HG03060 (cell line): ENCODE results near the gene MDN1.
"Not testable (repeated sequence)": the region's sequence is repeated elsewhere in the genome, so short reads cannot be mapped to it uniquely, and the experiment has no call there.

Source experiments
- ATAC-seq: cut with Tn5 transposase; IDR thresholded peaks from one replicate; pipeline ENCODE4 v1.9.1; 2021; ENCODE audit warnings: low read depth, moderate number of reproducible peaks; ENCODE audit not compliant: unreplicated experiment

MDN1 gene

GRCh38 chr6:89661559-89661958 lies 158.0 kb downstream of the MDN1 start:
- ATAC-seq, result no peak

GRCh38 chr6:89660981-89661380 lies 158.6 kb downstream of the MDN1 start:
- no peak for ATAC-seq

GRCh38 chr6:89657445-89658158 lies 162.0 kb downstream of the MDN1 start:
- ATAC-seq, result no peak

- no peak for ATAC-seq
Measured at GRCh38 chr6:89655122-89655521, 164.5 kb downstream of the MDN1 start.

- no peak for ATAC-seq
Measured at GRCh38 chr6:89650579-89650978, 169.0 kb downstream of the MDN1 start.

- ATAC-seq, result no peak
Measured at GRCh38 chr6:89649682-89650081, 169.9 kb downstream of the MDN1 start.

GRCh38 chr6:89644864-89645263 lies 174.7 kb downstream of the MDN1 start:
- ATAC-seq, result no peak

- no peak for ATAC-seq
Measured at GRCh38 chr6:89643406-89643805, 176.2 kb downstream of the MDN1 start.

- ATAC-seq, result no peak
Measured at GRCh38 chr6:89642956-89643355, 176.6 kb downstream of the MDN1 start.

GRCh38 chr6:89641581-89641980 lies 178.0 kb downstream of the MDN1 start:
- ATAC-seq, result not testable (repeated sequence)

- ATAC-seq, result no peak
Measured at GRCh38 chr6:89640804-89641203, 178.8 kb downstream of the MDN1 start.

- peak; percentile 85 for ATAC-seq
Measured at GRCh38 chr6:89638320-89639195, 181.0 kb downstream of the MDN1 start, which contains the start of gene LYRM2. Gene LYRM2 (minus strand): TSS chr6:89638747. CDS start chr6:89638716, 31 bp downstream.

GRCh38 chr6:89637960-89638319 lies 181.7 kb downstream of the MDN1 start:
- no peak for ATAC-seq

- not testable (repeated sequence) for ATAC-seq
Measured at GRCh38 chr6:89636412-89636811, 183.2 kb downstream of the MDN1 start.

- ATAC-seq, result no peak
Measured at GRCh38 chr6:89630488-89630887, 189.1 kb downstream of the MDN1 start.

- no peak for ATAC-seq
Measured at GRCh38 chr6:89623749-89624148, 195.8 kb downstream of the MDN1 start.

- ATAC-seq, result no peak
Measured at GRCh38 chr6:89619567-89619966, 200.0 kb downstream of the MDN1 start.

GRCh38 chr6:89618026-89618425 lies 201.6 kb downstream of the MDN1 start:
- ATAC-seq, result no peak

- ATAC-seq, result no peak
Measured at GRCh38 chr6:89616531-89616930, 203.1 kb downstream of the MDN1 start.

GRCh38 chr6:89615882-89616281 lies 203.7 kb downstream of the MDN1 start:
- no peak for ATAC-seq

- no peak for ATAC-seq
Measured at GRCh38 chr6:89613790-89614189, 205.8 kb downstream of the MDN1 start.

- no peak for ATAC-seq
Measured at GRCh38 chr6:89612121-89612520, 207.5 kb downstream of the MDN1 start.
